Osteoblast (primary cell): ENCODE data around the gene SLC19A1. TPM values are rescaled to one million over a fixed set of nuclear protein-coding genes. Genes with fewer than 3 reads are reported as not detected.

Experiments used
- DNase-seq: peaks from one replicate; pipeline ENCODE4 v3.0.0; 2011; ENCODE audit warnings: low spot score, mixed read lengths; ENCODE audit not compliant: insufficient read length; ENCODE audit errors: missing footprints
- H2AFZ ChIP-seq: 2 replicates; pipeline ENCODE4 v1.6.0; 2011; ENCODE audit warnings: mild to moderate bottlenecking, low read length
- H3K27ac ChIP-seq: 2 replicates; pipeline ENCODE4 v1.5.1; 2011; ENCODE audit warnings: mild to moderate bottlenecking, low read depth, low read length, moderate library complexity
- H3K27me3 ChIP-seq: 2 replicates; pipeline ENCODE4 v1.6.0; 2012; ENCODE audit warnings: mild to moderate bottlenecking, control low read depth, inconsistent platforms, low read length, moderate library complexity; ENCODE audit not compliant: insufficient read depth
- H3K36me3 ChIP-seq: 2 replicates; pipeline ENCODE4 v1.5.1; 2011; ENCODE audit warnings: mild to moderate bottlenecking, low read length, control low read depth, moderate library complexity; ENCODE audit not compliant: insufficient read depth
- H3K4me1 ChIP-seq: 2 replicates; pipeline ENCODE4 v1.5.1; 2011; ENCODE audit warnings: mild to moderate bottlenecking, low read length, control low read depth, moderate library complexity; ENCODE audit not compliant: insufficient read depth
- H3K4me2 ChIP-seq: 2 replicates; pipeline ENCODE4 v1.6.0; 2011; ENCODE audit warnings: mild to moderate bottlenecking, low read length; ENCODE audit not compliant: insufficient read depth
- H3K4me3 ChIP-seq: fragments of 200-600 bp; sonication (generic); 3 replicates; pipeline ENCODE4 v1.5.1; 2012; ENCODE audit warnings: mild to moderate bottlenecking, low read length, inconsistent platforms; ENCODE audit not compliant: insufficient read depth
- H3K79me2 ChIP-seq: 2 replicates; pipeline ENCODE4 v1.6.0; 2012; ENCODE audit warnings: mild to moderate bottlenecking, low read length, control low read depth, inconsistent platforms; ENCODE audit not compliant: insufficient read depth
- H3K9me3 ChIP-seq: 2 replicates; pipeline ENCODE4 v1.5.1; 2011; ENCODE audit warnings: low read depth, low read length, control low read depth
- H4K20me1 ChIP-seq: 2 replicates; pipeline ENCODE4 v1.6.0; 2012; ENCODE audit warnings: mild to moderate bottlenecking, low read length, control low read depth; ENCODE audit not compliant: insufficient read depth
- total RNA-seq: library from RNA; depleted of rRNA; stranded (reverse); fragments of >200 nt; gene quantifications from 2 replicates; pipeline ENCODE4 v1.2.3, GENCODE V29; 2012
- TF ChIP-seq, protein P1 (sequence below): IDR thresholded peaks from 2 replicates; pipeline ENCODE4 v1.5.1; 2011; ENCODE audit warnings: mild to moderate bottlenecking, low read depth, low read length, moderate library complexity; ENCODE audit errors: extremely low read depth

Gene SLC19A1
- total RNA-seq, 1 donor = 2.9 TPM

DNA sequence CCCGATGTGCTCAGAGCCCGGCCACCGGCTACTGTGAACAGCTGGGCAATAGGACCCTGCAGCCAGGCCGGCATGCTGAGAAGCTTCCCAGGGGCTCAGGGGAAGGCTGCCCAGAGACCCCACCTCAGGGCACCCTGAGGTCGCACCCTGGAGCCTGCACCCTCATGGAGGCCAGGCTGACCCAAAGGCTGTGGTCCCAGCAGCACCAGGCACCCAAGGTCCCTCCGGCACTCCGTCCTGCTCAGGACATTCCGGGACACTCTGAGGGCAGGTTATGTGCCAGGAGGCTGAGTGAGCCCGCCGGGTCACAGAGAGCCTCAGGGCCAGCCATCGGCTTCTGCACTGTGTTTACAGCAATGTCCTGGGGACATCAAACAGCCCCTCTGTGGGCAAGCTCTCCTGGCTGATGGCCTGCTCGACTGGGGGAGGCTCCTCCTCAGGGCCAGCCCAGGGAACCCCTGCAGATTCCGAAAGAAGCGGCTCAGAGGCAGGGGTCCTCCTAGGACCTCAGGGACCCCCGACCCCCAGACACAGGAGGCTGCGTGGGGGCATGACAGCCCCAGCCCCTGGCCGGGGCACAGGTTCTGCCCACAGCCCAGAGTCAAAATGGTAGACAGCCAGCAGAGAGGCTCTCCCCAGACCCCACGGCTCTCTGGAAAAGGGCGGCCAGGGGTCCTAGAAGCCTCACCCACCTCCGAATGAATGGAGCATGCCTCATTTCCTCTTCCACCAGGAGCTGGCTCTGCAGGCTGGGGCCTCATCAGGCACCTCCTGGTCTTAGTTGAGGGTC lies 8.2 kb downstream of the SLC19A1 start:
- Histone ChIP-seq H2AFZ (no peak overlapping the region), H4K20me1 (no peaks in the 10 kb centered on the region), H3K4me3 (no peak overlapping the region), H3K36me3 (peaks cover 9% of the 10 kb centered on the region), H3K4me1 (no peaks in the 10 kb centered on the region), H3K27ac (no peak overlapping the region), H3K79me2 (no peaks in the 10 kb centered on the region), H3K27me3 (no peaks in the 10 kb centered on the region), H3K9me3 (no peaks in the 10 kb centered on the region), H3K4me2 (no peak overlapping the region)
- TF ChIP-seq, protein P1, sequence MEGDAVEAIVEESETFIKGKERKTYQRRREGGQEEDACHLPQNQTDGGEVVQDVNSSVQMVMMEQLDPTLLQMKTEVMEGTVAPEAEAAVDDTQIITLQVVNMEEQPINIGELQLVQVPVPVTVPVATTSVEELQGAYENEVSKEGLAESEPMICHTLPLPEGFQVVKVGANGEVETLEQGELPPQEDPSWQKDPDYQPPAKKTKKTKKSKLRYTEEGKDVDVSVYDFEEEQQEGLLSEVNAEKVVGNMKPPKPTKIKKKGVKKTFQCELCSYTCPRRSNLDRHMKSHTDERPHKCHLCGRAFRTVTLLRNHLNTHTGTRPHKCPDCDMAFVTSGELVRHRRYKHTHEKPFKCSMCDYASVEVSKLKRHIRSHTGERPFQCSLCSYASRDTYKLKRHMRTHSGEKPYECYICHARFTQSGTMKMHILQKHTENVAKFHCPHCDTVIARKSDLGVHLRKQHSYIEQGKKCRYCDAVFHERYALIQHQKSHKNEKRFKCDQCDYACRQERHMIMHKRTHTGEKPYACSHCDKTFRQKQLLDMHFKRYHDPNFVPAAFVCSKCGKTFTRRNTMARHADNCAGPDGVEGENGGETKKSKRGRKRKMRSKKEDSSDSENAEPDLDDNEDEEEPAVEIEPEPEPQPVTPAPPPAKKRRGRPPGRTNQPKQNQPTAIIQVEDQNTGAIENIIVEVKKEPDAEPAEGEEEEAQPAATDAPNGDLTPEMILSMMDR = no peak
- no peak for DNase-seq

DNA sequence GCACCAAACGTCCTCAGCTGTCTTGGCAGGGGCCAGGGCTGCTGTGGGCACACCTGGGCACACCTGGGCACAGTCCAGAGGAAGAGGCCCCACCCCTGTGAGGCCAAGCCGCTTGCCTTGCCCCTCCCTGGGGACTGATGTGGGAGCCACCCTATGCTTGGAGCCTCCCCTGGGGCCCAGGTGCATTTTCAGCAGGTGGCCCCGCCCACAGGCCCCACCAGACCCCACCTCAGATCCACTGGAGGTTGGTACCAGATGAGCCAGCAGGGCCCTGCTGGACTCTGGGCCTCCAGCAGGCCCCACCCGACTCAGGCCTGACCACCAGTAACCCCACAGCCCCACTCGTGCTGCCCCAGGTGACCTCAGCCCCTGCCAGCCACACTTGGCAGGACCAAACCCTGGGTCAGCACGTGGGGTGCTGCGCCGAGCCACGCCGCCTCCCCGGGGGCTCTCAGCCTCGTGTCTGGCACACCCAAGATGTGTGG lies 8.8 kb downstream of the SLC19A1 start:
- no peak overlapping the region for H3K27ac ChIP-seq
- no peaks in the 10 kb centered on the region for H3K4me1 ChIP-seq
- TF ChIP-seq, protein P1 = no peak
- no peak overlapping the region for H3K4me3 ChIP-seq
- H3K79me2 ChIP-seq = no peaks in the 10 kb centered on the region
- H2AFZ ChIP-seq = no peak overlapping the region
- H4K20me1 ChIP-seq = no peaks in the 10 kb centered on the region
- peaks cover 9% of the 10 kb centered on the region for H3K36me3 ChIP-seq
- no peak overlapping the region for H3K4me2 ChIP-seq
- H3K9me3 ChIP-seq = no peaks in the 10 kb centered on the region
- H3K27me3 ChIP-seq = no peaks in the 10 kb centered on the region
- no peak for DNase-seq

DNA sequence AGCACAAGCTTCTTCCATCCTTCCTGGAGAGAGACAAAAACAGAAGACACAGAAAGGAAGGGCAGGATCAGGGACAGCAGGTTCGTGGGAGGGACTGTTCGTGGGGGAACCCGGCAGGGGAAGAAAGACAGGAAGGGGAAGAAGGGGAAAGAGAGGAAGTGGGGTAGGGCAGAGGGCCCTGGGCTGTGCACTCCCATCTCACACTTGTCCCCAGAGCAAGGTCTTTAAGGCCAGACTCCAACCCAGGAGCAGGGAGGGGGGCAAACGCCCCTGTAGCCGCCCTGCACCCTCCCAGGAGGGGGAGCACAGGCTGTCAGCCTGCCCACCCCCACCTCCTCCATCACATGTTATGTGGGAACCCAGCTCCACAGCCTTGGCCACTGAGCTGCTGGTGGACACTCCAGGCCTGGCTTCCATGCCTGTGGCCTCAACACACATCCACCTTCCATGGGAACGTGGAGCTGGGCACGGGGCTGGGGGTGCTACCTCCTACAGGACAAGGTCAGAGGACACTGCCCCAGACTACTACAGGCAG lies 9.3 kb downstream of the SLC19A1 start:
- H3K4me3 ChIP-seq = no peak overlapping the region
- H3K27me3 ChIP-seq = no peaks in the 10 kb centered on the region
- no peak overlapping the region for H2AFZ ChIP-seq
- H3K36me3 ChIP-seq = peaks cover 9% of the 10 kb centered on the region
- H3K4me2 ChIP-seq = no peak overlapping the region
- DNase-seq = no peak
- no peaks in the 10 kb centered on the region for H3K4me1 ChIP-seq
- TF ChIP-seq, protein P1 = no peak
- no peaks in the 10 kb centered on the region for H3K79me2 ChIP-seq
- no peaks in the 10 kb centered on the region for H4K20me1 ChIP-seq
- no peak overlapping the region for H3K27ac ChIP-seq
- H3K9me3 ChIP-seq = no peaks in the 10 kb centered on the region
